ENCODE data around the gene WDR90.

Gene WDR90

DNA sequence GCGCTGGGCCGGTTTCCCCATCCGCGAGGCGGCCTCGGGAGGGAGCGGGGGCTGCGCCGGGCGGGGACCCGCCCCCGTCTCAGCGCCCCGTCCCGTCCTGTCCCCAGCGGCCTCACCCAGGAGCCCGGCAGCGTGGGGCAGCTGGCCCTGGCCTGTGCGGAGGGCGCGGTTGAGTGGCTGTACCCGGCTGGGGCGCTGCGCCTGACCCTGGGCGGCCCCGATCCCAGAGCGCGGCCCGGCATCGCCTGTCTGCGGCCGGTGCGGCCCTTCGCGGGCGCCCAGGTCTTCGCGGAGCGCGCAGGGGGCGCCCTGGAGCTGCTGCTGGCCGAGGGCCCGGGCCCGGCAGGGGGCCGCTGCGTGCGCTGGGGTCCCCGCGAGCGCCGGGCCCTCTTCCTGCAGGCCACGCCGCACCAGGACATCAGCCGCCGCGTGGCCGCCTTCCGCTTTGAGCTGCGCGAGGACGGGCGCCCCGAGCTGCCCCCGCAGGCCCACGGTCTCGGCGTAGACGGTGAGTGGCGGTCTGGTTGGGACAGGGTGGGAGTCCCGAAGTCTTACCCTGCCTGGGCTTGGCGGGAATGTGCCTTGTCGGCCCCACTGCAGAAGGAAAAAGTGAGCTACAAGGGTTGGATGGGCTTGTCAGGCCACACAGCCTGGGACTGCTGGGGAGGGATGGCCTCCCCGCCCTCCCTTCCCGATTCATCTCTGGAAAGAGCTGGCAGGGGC, 66.5 kb downstream of the WDR90 start:
- TF ChIP-seq, protein P1, sequence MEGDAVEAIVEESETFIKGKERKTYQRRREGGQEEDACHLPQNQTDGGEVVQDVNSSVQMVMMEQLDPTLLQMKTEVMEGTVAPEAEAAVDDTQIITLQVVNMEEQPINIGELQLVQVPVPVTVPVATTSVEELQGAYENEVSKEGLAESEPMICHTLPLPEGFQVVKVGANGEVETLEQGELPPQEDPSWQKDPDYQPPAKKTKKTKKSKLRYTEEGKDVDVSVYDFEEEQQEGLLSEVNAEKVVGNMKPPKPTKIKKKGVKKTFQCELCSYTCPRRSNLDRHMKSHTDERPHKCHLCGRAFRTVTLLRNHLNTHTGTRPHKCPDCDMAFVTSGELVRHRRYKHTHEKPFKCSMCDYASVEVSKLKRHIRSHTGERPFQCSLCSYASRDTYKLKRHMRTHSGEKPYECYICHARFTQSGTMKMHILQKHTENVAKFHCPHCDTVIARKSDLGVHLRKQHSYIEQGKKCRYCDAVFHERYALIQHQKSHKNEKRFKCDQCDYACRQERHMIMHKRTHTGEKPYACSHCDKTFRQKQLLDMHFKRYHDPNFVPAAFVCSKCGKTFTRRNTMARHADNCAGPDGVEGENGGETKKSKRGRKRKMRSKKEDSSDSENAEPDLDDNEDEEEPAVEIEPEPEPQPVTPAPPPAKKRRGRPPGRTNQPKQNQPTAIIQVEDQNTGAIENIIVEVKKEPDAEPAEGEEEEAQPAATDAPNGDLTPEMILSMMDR (IDR thresholded peaks at IDR 0.05): peak; percentile 50

DNA sequence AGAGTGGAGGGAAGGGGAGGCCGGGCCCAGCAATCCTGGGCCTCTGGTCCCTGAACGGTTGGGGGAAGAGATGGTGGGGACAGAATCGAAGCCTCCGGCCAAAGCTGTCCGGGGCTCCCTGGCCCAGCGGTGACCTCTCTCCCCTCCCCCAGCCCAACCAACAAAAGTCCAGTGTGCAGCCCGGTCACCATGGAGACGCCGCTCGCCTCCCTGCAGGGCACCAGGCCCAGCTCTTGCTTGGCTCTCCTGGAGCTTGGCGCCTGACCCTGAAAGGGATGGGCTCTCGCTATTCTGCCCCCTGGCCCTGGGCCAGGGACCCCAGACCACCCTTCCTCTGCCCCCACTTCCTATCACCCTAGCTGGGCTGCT, 67.0 kb downstream of the WDR90 start:
- TF ChIP-seq, protein P1 (IDR thresholded peaks at IDR 0.05): no peak

DNA sequence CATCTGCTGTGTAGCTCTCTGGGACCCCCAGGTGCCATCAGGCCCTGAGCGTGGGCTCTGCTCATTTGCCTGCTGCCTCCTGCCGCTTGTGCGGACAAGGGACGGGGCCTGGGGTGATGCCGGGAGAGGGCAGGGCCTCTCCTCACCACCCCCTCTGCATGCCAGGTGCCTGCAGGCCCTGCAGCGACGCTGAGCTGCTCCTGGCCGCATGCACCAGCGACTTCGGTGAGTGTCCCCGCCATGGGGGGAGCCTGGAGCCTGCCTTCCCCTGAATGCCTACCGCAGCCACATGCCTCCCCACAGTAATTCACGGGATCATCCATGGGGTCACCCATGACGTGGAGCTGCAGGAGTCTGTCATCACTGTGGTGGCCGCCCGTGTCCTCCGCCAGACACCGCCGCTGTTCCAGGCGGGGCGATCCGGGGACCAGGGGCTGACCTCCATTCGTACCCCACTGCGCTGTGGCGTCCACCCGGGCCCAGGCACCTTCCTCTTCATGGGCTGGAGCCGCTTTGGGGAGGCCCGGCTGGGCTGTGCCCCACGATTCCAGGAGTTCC, 67.7 kb downstream of the WDR90 start:
- TF ChIP-seq, protein P1 (IDR thresholded peaks at IDR 0.05): no peak

Measured in LNCAP (cell line).